ENCODE data around the gene NCS1. TPM values are rescaled to one million over a fixed set of nuclear protein-coding genes. Genes with fewer than 3 reads are reported as not detected.
A peak's percentile ranks its signal among the peaks of the same experiment; 100 is the strongest.

NCS1 gene
- total and polyA plus RNA-seq, 2 of the 8 experiments (the other 6 are each of a cell fraction or from before 2014, with no cell fraction given), result 34.7 to 47.6 TPM

- TF ChIP-seq PHF8 (conservative IDR thresholded peaks at IDR 0.05; ENCODE audit: low read depth, low read length) (no peak), SAP30 (IDR thresholded peaks at IDR 0.05; ENCODE audit: insufficient read depth, insufficient replicate concordance, low read length) (no peak), CHD1 (IDR thresholded peaks at IDR 0.05; ENCODE audit: low read depth, low read length) (no peak), TEAD4 (IDR thresholded peaks at IDR 0.05; ENCODE audit: low read depth, low read length) (no peak), POLR2A (IDR thresholded peaks at IDR 0.05; ENCODE audit: control extremely low read depth in 1 of 2, low read depth in 2 of 2, low read length in 2 of 2) (no peak), HDAC2 (IDR thresholded peaks at IDR 0.05; ENCODE audit: borderline replicate concordance in 1 of 2, low read depth in 2 of 2, low read length in 2 of 2) (no peak), GTF2F1 (IDR thresholded peaks at IDR 0.05; ENCODE audit: borderline replicate concordance, low read depth, low read length) (no peak), RFX5 (IDR thresholded peaks at IDR 0.05; ENCODE audit: borderline replicate concordance, low read depth, low read length) (no peak)
- FAIRE-seq (no peak), DNase-seq (ENCODE audit: low read depth in 1 of 2, low spot score in 2 of 2) (no peak)
- Histone ChIP-seq H3K18ac (ENCODE audit: extremely low read depth, low read length) (peak overlapping the region; percentile 87), H2BK5ac (ENCODE audit: low read depth, low read length) (peak overlapping the region; percentile 93; the same call in 1 of the 2 replicates), H3K56ac (replicated peaks; ENCODE audit: insufficient read length, low read depth, low read length) (no peak overlapping the region), H3K36me3 (ENCODE audit: control insufficient read depth in 2 of 4, insufficient read depth in 4 of 4, low read length in 3 of 4) (no peaks in the 10 kb centered on the region), H2BK120ac (replicated peaks; ENCODE audit: low read depth, low read length) (peak overlapping the region; percentile 19), H3K23me2 (ENCODE audit: low read depth, low read length) (peaks cover 11% of the 10 kb centered on the region; the same call in 1 of the 2 replicates), H2BK12ac (ENCODE audit: low read depth, low read length) (peak overlapping the region; percentile 99), H3K4me3 (ENCODE audit: extremely low read depth in 1 of 4, insufficient read depth in 2 of 4, low read depth in 3 of 4, low read length in 4 of 4) (no peak overlapping the region), H2AK5ac (ENCODE audit: low read depth, low read length) (peak overlapping the region; percentile 84; the same call in 1 of the 2 replicates), H3K4me1 (replicated peaks in 1 of 4; ENCODE audit: control insufficient read depth in 3 of 4, insufficient read depth in 4 of 4, low read length in 3 of 4) (peaks cover 10 to 24% (median 15%) of the 10 kb centered on the region in 4 experiments), H3K79me2 (ENCODE audit: control insufficient read depth in 1 of 2, insufficient read depth in 2 of 2, low read length in 2 of 2) (peaks cover 0 to 22% of the 10 kb centered on the region in 2 experiments; a peak in 2 of 4 replicates), H3K4ac (replicated peaks; ENCODE audit: insufficient read length, low read depth, low read length) (peak overlapping the region; percentile 47), H3K9me3 (ENCODE audit: insufficient read depth in 2 of 2, low read depth in 1 of 2, low read length in 1 of 2) (no peaks in the 10 kb centered on the region), H3K27me3 (replicated peaks in 1 of 4; ENCODE audit: control insufficient read depth in 3 of 4, extremely low read depth in 1 of 4, insufficient read depth in 3 of 4, low read length in 3 of 4) (peaks cover 0 to 20% (median 14%) of the 10 kb centered on the region in 4 experiments; a peak in 6 of 7 replicates), H2BK15ac (ENCODE audit: low read length) (0 out of 2 replicates have a peak overlapping the region, but pooled peaks have one; percentile 72), H4K91ac (replicated peaks; ENCODE audit: insufficient read length, low read length) (peak overlapping the region; percentile 87), H4K20me1 (replicated peaks in 1 of 2; ENCODE audit: control insufficient read depth in 1 of 2, insufficient read depth in 2 of 2, low read length in 2 of 2) (no peaks in the 10 kb centered on the region), H3K14ac (ENCODE audit: insufficient read length) (no peak overlapping the region), H3K9ac (replicated peaks in 1 of 4; ENCODE audit: extremely low read depth in 1 of 4, low read depth in 3 of 4, low read length in 3 of 4) (no peak overlapping the region; a peak in 1 of 7 replicates), H2BK20ac (ENCODE audit: low read length) (peak overlapping the region; percentile 94), H2AFZ (ENCODE audit: low read length) (no peak overlapping the region), H3K27ac (ENCODE audit: low read depth, low read length) (peak overlapping the region; percentile 58), H3K4me2 (ENCODE audit: insufficient read depth in 1 of 2, low read depth in 2 of 2, low read length in 2 of 2) (peak overlapping the region in 1 of 2 experiments; percentile 78; a peak in 2 of 4 replicates), H3K79me1 (ENCODE audit: low read depth, low read length) (no peaks in the 10 kb centered on the region; the same call in 1 of the 2 replicates), H3K23ac (ENCODE audit: insufficient read length) (no peak overlapping the region), H4K5ac (ENCODE audit: insufficient read length, low read depth, low read length) (peak overlapping the region; percentile 25), H4K8ac (ENCODE audit: extremely low read depth, insufficient read depth, low read length) (no peak overlapping the region; the same call in 1 of the 2 replicates)
- ChIA-PET CTCF (ENCODE audit: partially characterized antibody) (interaction anchor here (0.6 to 2.5 kb wide), 10 partner anchors 17 to 460 kb away, joined by 3 to 16 read pairs (median 3); no protein-coding TSS in a partner anchor), POLR2A (ENCODE audit: partially characterized antibody) (interaction anchor here (0.8 to 1.2 kb wide), 4 partner anchors 10 to 56 kb away, joined by 3 to 4 read pairs (median 3); no protein-coding TSS in a partner anchor)
- 93% methylated on average over 4 of the region's 5 CpGs; no CpG with 5 or more reads in 1 of the 2 experiments for WGBS, 2 experiments (ENCODE audit: extremely low coverage in 1 of 2, insufficient coverage in 1 of 2, insufficient read length in 1 of 2, insufficient replicate concordance in 2 of 2, low coverage in 1 of 2, low lambda C conversion rate in 2 of 2, missing lambda C conversion rate in 1 of 2)
Observed at GRCh38 chr9:130267930-130268329, 95.7 kb downstream of the NCS1 start.

Data from H1 (cell line).